Stimulated activated CD4-positive, alpha-beta T cell treated with anti-CD3 and anti-CD28 coated beads, Interleukin-4, amount 100 ng/mL, for 4 hours (primary cell): ENCODE data around the gene RCAN2.

ENCODE experiments used
- DNase-seq, 2 experiments: peaks; one replicate each; pipeline ENCODE4 v3.0.0-alpha.2; 2020

Gene RCAN2

GRCh38 chr6:46246727-46247126 is 244.5 kb downstream of the RCAN2 start:
- no peak for DNase-seq

- DNase-seq, result no peak
Observed at GRCh38 chr6:46246081-46246480, 245.2 kb downstream of the RCAN2 start.

- DNase-seq, result no peak
Observed at GRCh38 chr6:46244670-46245069, 246.6 kb downstream of the RCAN2 start.

GRCh38 chr6:46243754-46244153 is 247.5 kb downstream of the RCAN2 start:
- DNase-seq, result no peak

GRCh38 chr6:46242921-46243320 is 248.3 kb downstream of the RCAN2 start:
- DNase-seq, result no peak

- no peak for DNase-seq
Observed at GRCh38 chr6:46240866-46241565, 250.2 kb downstream of the RCAN2 start.

- no peak for DNase-seq
Observed at GRCh38 chr6:46236752-46237151, 254.5 kb downstream of the RCAN2 start.

- DNase-seq, result no peak
Observed at GRCh38 chr6:46235242-46235641, 256.0 kb downstream of the RCAN2 start.

GRCh38 chr6:46234700-46235099 is 256.5 kb downstream of the RCAN2 start:
- no peak for DNase-seq

- DNase-seq, result no peak
Observed at GRCh38 chr6:46234156-46234556, 257.1 kb downstream of the RCAN2 start.

- DNase-seq, result no peak
Observed at GRCh38 chr6:46233129-46233528, 258.1 kb downstream of the RCAN2 start.

- DNase-seq, result no peak
Observed at GRCh38 chr6:46222286-46222685, 269.0 kb downstream of the RCAN2 start.

- no peak for DNase-seq
Observed at GRCh38 chr6:46221222-46221793, 269.9 kb downstream of the RCAN2 start.

- no peak for DNase-seq
Observed at GRCh38 chr6:46220352-46221221, 270.7 kb downstream of the RCAN2 start.

- no peak for DNase-seq
Observed at GRCh38 chr6:46219661-46220060, 271.6 kb downstream of the RCAN2 start.

GRCh38 chr6:46218457-46218856 is 272.8 kb downstream of the RCAN2 start:
- no peak for DNase-seq

- DNase-seq, result no peak
Observed at GRCh38 chr6:46217671-46218131, 273.5 kb downstream of the RCAN2 start.

GRCh38 chr6:46216879-46217278 is 274.4 kb downstream of the RCAN2 start:
- DNase-seq, result no peak

GRCh38 chr6:46215777-46216176 is 275.5 kb downstream of the RCAN2 start:
- DNase-seq, result no peak

GRCh38 chr6:46215213-46215612 is 276.0 kb downstream of the RCAN2 start:
- DNase-seq, result no peak

GRCh38 chr6:46211917-46212316 is 279.3 kb downstream of the RCAN2 start:
- DNase-seq, result no peak

GRCh38 chr6:46210294-46210693 is 281.0 kb downstream of the RCAN2 start:
- DNase-seq, result no peak

GRCh38 chr6:46208303-46208702 is 282.9 kb downstream of the RCAN2 start:
- DNase-seq, result no peak

GRCh38 chr6:46207174-46207573 is 284.1 kb downstream of the RCAN2 start:
- no peak for DNase-seq
